HG03108 (cell line): ENCODE data around the gene TANGO6.

Experiments used
- ATAC-seq: cut with Tn5 transposase; IDR thresholded peaks from one replicate; pipeline ENCODE4 v1.9.1; 2021; ENCODE audit warnings: moderate library complexity; ENCODE audit not compliant: unreplicated experiment

TANGO6 gene

DNA sequence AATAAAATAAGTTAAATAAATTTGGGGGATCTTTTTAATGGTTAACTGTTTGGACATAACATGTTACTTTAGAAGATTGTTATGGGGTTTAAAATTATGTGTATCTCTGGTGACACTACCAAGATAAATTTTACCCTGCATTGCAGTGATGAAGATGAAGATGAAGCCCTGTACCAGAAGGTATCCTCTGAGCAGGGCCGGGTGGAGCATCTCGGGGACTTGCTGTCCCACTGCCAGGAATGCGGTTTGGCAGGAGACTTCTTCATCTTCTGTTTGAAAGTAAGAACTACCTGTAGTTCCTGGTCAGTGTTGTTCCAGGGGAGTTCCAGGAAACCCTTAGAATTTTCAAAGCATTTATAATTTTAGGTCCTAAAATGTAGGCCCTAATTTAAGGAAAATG, 64.0 kb downstream of the TANGO6 start:
- ATAC-seq = no peak

GRCh38 chr16:68907781-68908181, 64.5 kb downstream of the TANGO6 start:
- ATAC-seq = no peak

DNA sequence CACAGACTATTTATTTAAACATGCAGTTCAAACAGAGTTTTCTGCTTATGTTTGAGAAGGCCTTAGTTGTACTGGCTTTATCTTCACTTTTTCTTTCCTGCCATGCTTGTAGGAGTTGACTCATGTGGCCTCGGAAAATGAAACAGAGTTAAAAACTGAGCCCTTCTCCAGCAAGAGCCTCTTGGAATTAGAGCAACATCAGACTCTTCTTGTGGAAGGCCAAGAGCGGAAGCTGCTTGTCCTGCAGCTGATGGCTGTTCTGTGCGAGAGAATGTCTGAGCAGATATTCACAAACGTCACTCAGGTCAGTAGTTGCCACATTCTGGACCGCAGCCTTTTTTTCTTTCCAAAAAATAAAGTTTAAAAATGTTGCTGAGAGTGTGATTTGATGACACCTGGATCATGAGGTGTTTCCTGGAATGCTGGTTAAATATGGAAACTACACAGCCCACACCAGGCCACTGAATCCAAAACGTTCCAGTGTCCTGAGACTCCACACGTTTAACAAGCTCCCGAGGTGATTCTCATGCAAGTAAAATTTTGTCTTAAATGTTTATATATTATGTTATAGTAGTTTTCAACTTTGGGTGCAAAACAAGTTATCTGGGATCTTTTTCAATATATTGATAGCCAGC, 65.9 kb downstream of the TANGO6 start:
- ATAC-seq = no peak

DNA sequence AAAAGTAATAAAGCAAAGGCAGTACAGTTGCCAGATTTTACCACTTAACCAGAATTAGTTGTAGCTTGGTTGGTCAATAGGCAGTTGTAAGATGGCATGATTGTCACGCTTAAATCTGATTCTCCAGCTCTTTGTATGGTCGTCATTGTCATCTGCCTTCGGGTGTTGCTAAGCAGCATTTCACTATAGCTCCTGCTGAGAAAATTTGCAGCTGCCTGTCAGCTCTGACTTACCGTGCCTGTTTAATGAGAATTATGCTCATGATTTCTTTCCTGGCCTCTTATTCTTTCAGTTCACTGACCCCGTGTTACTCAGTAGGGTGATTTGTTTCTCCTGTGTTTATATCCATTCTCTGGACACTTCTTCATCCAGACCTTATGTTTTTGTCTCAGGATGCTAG, 66.7 kb downstream of the TANGO6 start:
- ATAC-seq = no peak

- ATAC-seq = no peak
These were observed 72.3 kb downstream of the TANGO6 start for GRCh38 chr16:68915589-68915988.

GRCh38 chr16:68917541-68917940, 74.2 kb downstream of the TANGO6 start:
- no peak for ATAC-seq

DNA sequence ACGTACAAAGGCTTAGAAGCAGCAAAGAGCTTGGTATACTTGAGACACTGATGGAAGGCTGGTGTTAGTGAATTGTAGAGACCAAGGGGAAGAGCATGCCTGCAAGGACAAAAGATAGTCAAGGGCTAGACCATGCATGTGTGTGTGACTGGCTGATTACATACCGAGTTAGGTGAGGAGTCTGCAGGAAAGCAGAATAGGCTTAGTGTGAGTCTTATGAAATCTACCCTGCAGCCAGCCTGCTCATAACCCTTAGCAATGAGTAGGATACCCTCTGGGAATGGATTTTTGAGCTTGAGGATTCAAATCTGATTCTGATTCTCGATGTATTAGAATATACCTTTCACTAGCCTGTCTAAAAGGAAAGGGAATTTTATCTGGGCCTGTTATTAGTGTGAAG, 77.0 kb downstream of the TANGO6 start:
- no peak for ATAC-seq

DNA sequence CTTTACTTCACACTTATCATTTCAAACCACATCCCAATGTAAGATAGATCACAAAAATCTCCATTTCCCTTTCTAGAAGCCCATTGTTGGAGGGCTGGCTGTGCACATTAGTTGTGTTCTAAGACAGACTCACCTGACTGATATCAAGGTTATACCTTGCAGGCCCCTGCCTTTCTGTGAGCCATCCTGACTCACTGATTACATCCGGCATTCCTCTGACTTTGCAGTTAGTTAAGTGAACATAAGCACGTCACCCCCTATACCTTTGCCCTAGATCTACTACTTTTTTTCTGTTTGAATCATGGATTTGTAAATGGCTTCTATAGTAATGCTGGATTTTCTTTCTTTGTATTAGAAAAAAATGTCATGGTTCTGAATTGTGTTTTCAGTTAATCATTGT, 78.3 kb downstream of the TANGO6 start:
- no peak for ATAC-seq

DNA sequence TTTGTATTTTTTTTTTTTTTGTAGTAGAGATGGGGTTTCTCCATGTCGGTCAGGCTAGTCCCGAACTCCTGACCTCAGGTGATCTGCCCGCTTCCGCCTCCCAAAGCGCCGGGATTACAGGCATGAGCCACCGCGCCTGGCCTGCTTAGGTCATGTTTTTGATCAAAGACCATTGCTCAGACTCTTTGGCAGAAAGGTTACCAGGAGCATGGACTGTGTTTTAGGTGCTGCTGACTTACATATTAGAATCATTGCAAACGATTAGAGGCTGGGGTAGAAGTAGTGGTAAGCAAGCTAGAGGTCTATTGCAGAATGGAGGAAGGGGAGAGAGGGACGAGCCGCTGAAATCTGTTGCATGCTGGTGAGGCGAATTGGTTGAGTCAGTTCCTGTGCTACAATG, 79.8 kb downstream of the TANGO6 start:
- ATAC-seq = no peak

GRCh38 chr16:68927018-68927417, 83.7 kb downstream of the TANGO6 start:
- ATAC-seq = no peak

GRCh38 chr16:68931196-68931595, 87.9 kb downstream of the TANGO6 start:
- no peak for ATAC-seq

GRCh38 chr16:68934402-68934801, 91.1 kb downstream of the TANGO6 start:
- no peak for ATAC-seq

GRCh38 chr16:68935008-68935407, 91.7 kb downstream of the TANGO6 start:
- no peak for ATAC-seq

- no peak for ATAC-seq
These were observed 93.7 kb downstream of the TANGO6 start for GRCh38 chr16:68936736-68937631.

GRCh38 chr16:68939692-68940320, 96.5 kb downstream of the TANGO6 start:
- ATAC-seq = no peak

- no peak for ATAC-seq
These were observed 97.5 kb downstream of the TANGO6 start for GRCh38 chr16:68940816-68941215.

DNA sequence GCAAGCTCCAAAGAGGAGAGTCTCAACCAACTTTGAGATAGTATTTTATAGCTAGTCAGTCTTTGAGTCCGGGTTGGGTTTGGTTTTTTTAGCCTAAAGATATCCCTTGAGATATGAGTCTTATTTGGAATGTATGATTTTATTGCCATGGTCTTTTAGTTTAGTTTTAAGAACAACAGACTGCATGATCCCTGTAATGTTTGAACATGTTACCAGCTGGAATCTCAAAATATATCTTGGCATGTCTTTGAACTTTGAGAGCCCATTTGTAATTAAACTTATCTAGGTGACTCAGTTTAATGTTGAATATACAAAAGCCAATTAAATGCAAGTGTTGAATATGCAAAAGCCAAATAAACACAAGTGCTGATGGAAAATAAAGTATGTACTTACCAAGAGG, 100.6 kb downstream of the TANGO6 start:
- no peak for ATAC-seq

DNA sequence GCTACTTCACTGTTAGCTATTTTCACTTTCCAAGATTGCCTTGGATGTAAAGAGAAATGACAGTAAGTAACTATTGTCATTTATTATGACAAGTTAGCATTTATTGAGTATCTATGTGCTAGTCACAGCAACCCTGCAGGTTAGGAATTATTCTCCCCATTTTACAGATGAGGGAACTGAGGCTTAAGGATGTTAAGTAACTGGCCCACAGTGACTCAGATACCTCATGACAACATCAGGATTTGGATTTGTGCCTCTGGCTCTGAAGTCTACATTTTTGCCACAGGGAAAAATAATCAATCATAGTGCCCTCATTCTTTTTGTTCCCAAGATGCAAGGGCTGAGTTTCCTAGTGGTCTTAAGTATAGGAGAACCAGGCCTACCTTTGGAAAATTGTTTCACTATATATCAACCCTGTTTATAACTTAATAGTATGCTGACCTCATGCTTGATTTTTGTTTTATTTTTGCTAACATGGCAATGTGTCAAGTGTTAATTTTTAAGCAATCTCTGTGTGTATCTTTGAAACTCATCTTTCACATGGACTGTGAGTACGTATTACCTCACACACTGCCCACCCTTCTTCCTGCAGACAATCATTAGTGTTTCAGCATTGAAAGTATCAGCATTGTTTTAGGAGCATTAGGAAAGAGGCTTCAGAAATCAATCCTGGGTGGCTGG, 105.0 kb downstream of the TANGO6 start:
- no peak for ATAC-seq

DNA sequence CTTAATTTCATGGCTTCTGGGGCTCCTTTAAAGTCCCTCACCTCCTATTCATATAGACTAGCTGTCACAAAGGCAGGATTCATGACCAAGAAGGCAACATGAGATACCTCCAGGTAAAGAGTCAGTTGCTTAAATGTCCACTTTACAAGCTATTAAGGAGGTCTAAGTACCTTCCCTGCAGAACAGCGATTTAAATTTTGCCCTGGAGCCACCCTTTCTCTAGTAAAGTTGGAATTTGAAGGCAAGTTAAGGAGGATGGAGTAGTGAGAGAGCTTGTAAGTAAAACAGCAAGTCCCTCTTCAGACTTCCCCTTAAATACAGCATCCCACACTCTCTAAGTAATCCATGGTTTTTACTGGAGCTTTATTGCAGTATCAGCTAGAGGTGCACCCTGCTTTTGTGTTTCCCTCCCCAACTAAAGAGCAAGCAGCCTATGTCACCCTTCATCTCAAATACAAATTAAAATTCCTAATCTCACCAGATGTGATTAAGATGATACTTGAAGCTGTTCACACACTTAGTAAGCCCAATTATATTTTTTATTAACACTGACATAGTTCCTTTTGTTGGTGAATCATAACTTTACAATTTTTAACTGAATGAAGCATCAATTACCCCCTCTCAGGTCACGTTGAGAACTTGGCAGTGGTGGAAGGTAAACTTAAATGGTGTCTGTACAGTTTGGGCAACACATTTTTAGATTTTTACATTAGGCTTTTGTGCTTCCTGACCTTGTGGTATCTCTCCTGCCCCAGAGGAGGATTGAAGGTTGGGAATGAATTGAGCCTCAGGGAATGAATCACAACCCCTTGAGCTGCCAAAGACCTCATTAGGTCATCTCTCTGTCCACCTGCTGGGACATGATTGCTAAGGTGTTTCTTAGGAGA, 108.9 kb downstream of the TANGO6 start:
- ATAC-seq = no peak

DNA sequence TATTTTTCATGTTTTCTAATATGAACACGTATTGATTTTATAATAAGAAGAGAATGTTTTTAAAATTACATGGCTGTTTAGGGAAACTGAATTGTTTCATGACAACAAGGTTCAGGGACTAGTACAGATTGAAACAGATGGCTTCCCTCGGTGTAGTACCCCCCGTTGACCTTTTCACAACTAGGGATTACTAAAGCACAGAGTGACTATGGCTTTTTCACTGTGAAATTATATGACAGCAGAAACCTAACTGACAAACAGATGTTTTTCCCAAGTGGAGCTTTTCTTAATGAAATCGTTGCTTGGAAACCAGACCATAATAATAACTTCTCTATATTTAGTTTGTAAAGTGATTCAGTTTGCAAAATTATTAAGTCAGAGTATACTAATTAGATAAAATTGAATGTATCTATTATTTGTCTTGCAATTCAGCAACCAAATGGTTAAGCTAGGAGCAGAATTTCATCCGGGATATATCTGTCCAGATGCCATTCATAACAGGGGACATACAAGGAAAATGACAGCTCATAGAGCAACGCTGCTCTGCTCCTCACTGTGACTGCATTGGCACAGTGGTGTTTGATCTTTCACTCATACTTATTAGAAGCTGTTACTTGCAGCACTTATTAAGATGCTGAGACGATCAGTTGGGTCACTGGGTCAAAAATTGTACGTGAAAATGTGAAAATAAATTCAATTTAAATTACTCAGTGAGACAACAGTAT, 111.7 kb downstream of the TANGO6 start:
- no peak for ATAC-seq
